AG09319 (cell line): ENCODE measurements around the gene CGA.

Experiments
- DNase-seq: peaks from one replicate; pipeline ENCODE4 v3.0.0-alpha.2; 2010; ENCODE audit warnings: low read depth; ENCODE audit errors: extremely low read depth
- TF ChIP-seq, protein P1 (sequence below): IDR thresholded peaks from 2 replicates; pipeline ENCODE4 v1.5.1; 2011; ENCODE audit warnings: low read depth, mild to moderate bottlenecking, inconsistent platforms, low read length, moderate library complexity

The CGA gene

GRCh38 chr6:87071683-87072082, 23.2 kb downstream of the CGA start:
- TF ChIP-seq, protein P1, sequence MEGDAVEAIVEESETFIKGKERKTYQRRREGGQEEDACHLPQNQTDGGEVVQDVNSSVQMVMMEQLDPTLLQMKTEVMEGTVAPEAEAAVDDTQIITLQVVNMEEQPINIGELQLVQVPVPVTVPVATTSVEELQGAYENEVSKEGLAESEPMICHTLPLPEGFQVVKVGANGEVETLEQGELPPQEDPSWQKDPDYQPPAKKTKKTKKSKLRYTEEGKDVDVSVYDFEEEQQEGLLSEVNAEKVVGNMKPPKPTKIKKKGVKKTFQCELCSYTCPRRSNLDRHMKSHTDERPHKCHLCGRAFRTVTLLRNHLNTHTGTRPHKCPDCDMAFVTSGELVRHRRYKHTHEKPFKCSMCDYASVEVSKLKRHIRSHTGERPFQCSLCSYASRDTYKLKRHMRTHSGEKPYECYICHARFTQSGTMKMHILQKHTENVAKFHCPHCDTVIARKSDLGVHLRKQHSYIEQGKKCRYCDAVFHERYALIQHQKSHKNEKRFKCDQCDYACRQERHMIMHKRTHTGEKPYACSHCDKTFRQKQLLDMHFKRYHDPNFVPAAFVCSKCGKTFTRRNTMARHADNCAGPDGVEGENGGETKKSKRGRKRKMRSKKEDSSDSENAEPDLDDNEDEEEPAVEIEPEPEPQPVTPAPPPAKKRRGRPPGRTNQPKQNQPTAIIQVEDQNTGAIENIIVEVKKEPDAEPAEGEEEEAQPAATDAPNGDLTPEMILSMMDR: no peak
- DNase-seq: no peak

DNA sequence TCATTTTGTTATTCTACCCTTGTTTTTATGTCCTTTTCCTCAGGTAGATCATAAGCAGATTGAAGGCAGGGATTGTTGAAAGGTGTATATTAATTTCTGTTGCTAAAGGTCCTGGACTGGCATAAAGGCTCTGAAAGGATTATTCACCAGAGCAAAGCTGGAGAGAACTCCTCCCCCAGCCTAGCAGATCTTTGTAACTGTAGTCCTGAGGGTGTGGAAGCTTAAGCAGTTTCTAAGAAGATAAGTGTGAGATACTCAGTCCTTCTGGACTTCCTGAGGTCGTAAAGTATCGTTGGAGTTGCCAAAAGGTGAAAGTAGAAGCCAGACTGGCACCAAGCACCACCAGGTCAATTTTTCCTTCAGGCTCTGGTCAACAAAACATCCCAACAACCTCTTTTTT, 24.2 kb downstream of the CGA start:
- no peak for DNase-seq
- TF ChIP-seq, protein P1: no peak

DNA sequence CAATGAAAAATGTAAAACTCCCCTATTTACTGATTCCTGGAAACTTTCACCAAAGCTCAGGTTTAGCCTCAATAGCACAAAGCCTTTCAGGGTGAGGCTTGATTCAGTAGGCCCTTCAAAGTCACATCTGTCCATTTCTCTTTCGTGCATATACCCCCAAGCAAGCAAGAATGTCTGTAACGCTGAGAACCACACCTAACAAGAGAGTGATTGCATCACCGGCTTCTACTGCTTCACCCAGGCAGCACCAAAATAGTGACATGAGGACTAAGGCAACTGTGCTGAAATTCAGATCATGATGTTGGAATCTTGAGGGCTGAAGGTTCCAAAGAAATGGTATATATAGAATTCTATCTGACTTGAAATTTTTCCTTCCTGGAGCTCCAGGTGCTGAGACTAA, 26.1 kb downstream of the CGA start:
- TF ChIP-seq, protein P1: no peak
- no peak for DNase-seq

DNA sequence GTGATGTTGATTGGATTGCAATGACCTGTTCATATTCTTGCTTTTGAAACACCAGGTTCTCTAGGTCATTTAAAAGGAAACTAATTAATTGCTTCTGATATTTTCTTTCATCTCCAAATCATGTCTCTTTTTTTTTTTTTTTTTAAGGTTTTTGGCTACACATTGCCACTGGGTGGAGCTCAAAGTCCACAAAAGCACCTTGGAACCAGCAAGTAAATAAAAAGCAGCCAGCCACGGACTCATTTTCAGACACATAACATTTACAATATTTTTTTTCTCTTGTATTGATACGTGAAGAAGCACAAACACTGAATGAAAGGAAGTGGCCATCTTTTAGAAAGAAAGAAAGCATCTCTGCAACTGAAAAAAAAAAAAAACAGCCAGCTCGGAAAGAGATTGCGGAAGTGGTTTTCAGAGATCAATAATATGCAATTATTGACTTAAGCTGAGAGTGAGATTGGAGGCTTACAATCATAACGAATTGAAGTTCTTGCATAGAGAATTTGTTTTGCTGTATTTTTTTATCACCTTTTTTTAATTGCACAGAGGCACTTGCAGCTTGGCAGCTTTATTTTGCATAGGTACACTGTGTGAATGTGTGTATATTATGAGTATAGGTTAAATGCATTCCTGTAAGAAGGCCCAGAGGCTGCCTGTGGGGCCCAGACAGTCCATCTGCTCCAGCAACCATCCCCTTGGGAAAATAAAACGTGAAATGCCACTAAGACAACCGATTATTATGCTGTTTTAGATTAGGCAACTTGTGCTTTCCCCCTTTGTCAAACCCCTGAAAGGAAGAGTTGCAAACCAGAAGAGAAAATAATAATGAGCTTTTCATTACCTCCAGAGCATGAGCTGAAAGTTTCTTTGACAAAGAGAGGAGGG, 28.2 kb downstream of the CGA start:
- DNase-seq: peak; percentile 28
- TF ChIP-seq, protein P1: peak; percentile 38

DNA sequence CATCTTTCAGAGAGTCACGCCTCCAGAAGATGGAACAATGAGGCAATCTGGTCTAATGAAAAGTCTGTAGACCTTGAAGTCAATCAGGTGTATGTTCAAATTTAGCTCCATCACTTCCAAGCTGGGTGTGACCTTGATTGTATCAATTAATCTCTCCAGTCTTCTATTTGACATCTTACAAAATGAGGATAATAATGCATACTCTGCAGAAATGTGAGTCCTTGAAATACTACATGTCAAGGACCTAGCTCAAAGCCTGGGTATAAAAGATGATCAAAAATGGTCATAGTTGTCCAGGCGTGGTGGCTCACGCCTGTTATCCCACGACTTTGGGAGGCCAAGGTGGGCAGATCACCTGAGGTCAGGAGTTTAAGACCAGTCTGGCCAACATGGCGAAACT, 29.8 kb downstream of the CGA start:
- TF ChIP-seq, protein P1: no peak

GRCh38 chr6:87059943-87060342, 35.0 kb downstream of the CGA start:
- no peak for DNase-seq
- TF ChIP-seq, protein P1: no peak

More for the DNA sequence above, 29.8 kb downstream of the CGA start:
- DNase-seq: no peak

- no peak for DNase-seq
- TF ChIP-seq, protein P1: no peak
Measured at GRCh38 chr6:87054143-87054833, 40.6 kb downstream of the CGA start.
